Muscle of leg (tissue), 16 donors: ENCODE results near the gene SNRPD3. TPM values are rescaled to one million over a fixed set of nuclear protein-coding genes. Genes with fewer than 3 reads are reported as not detected.
A peak's percentile ranks its signal among the peaks of the same experiment; 100 is the strongest.

Experiments
- DNase-seq: peaks from one replicate; pipeline ENCODE4 v3.0.0; 2013
- H3K27ac ChIP-seq: one replicate; pipeline ENCODE4 v1.5.1; 2013; ENCODE audit warnings: mild to moderate bottlenecking, low read length, control low read depth
- H3K27me3 ChIP-seq: one replicate; pipeline ENCODE4 v1.6.1; 2013; ENCODE audit warnings: low read length; ENCODE audit not compliant: control insufficient read depth, insufficient read depth
- H3K36me3 ChIP-seq: one replicate; pipeline ENCODE4 v1.6.1; 2013; ENCODE audit warnings: low read length; ENCODE audit not compliant: control insufficient read depth, insufficient read depth
- H3K4me1 ChIP-seq: one replicate; pipeline ENCODE4 v1.6.1; 2013; ENCODE audit warnings: low read length; ENCODE audit not compliant: control insufficient read depth, insufficient read depth
- H3K4me3 ChIP-seq: one replicate; pipeline ENCODE4 v1.5.1; 2013; ENCODE audit warnings: low read length, control low read depth
- H3K9me3 ChIP-seq: replicated peaks from 2 replicates; pipeline ENCODE4 v1.6.1; 2013; ENCODE audit warnings: low read depth, low read length; ENCODE audit not compliant: control insufficient read depth
- WGBS: methylation state at CpG from one replicate; pipeline ENCODE4 v1.1.5; 2013; ENCODE audit warnings: missing lambda C conversion rate; ENCODE audit not compliant: insufficient coverage; 5-methylcytosine and 5-hydroxymethylcytosine counted together
- long read RNA-seq, 11 donors: transcript quantifications; one replicate each; lab custom pipeline, GENCODE V29; 2026
- polyA plus RNA-seq, 8 donors: library from polyadenylated mRNA; unstranded; fragments of 120-200 nt; gene quantifications; one replicate each; pipeline versions ENCODE4 v1.2.1 to v1.2.3, GENCODE V29; 2013; ENCODE audit warnings: inconsistent platforms in 1 of 8, low replicate concordance in 1 of 8; ENCODE audit not compliant: insufficient read length in 8 of 8, insufficient read depth in 1 of 8
- total RNA-seq: library from RNA; stranded (reverse); fragments of 120-200 nt; gene quantifications from one replicate; pipeline ENCODE4 v1.2.4, GENCODE V29; 2013

The SNRPD3 gene
- total RNA-seq (102 TPM), polyA plus RNA-seq (100 to 1,000 TPM; 103 to 151 (median 124) TPM)
- long read RNA-seq, donor 1, transcript SNRPD3-201 (4 exons, 1,763 nt): major isoform, 35 of 63 reads
- long read RNA-seq, donor 1, partial matches to known transcripts: 28 of 63 reads
- long read RNA-seq, donor 1, other reads (novel, unspliced or antisense): 0 of 63 reads
- long read RNA-seq, donor 2, transcript SNRPD3-201 (4 exons, 1,763 nt): major isoform, 12 of 12 reads
- long read RNA-seq, donor 2, partial matches to known transcripts: 0 of 12 reads
- long read RNA-seq, donor 2, other reads (novel, unspliced or antisense): 0 of 12 reads
- long read RNA-seq, donor 3, transcript SNRPD3-205 (2 exons, 544 nt): minor isoform, 5 of 64 reads
- long read RNA-seq, donor 3, transcript SNRPD3-201 (4 exons, 1,763 nt): major isoform, 53 of 64 reads
- long read RNA-seq, donor 3, partial matches to known transcripts: 6 of 64 reads
- long read RNA-seq, donor 3, other reads (novel, unspliced or antisense): 0 of 64 reads
- long read RNA-seq, donor 4, transcript SNRPD3-201 (4 exons, 1,763 nt): major isoform, 55 of 63 reads
- long read RNA-seq, donor 4, partial matches to known transcripts: 8 of 63 reads
- long read RNA-seq, donor 4, other reads (novel, unspliced or antisense): 0 of 63 reads
- long read RNA-seq, donor 5, transcript SNRPD3-201 (4 exons, 1,763 nt): major isoform, 173 of 226 reads
- long read RNA-seq, donor 5, partial matches to known transcripts: 44 of 226 reads
- long read RNA-seq, donor 5, other reads (novel, unspliced or antisense): 7 of 226 reads
- long read RNA-seq, donor 6, transcript SNRPD3-201 (4 exons, 1,763 nt): major isoform, 107 of 141 reads
- long read RNA-seq, donor 6, partial matches to known transcripts: 33 of 141 reads
- long read RNA-seq, donor 6, other reads (novel, unspliced or antisense): 0 of 141 reads
- long read RNA-seq, donor 7, transcript SNRPD3-201 (4 exons, 1,763 nt): major isoform, 89 of 131 reads
- long read RNA-seq, donor 7, partial matches to known transcripts: 42 of 131 reads
- long read RNA-seq, donor 7, other reads (novel, unspliced or antisense): 0 of 131 reads
- long read RNA-seq, donor 8, transcript SNRPD3-201 (4 exons, 1,763 nt): major isoform, 63 of 68 reads
- long read RNA-seq, donor 8, partial matches to known transcripts: 5 of 68 reads
- long read RNA-seq, donor 8, other reads (novel, unspliced or antisense): 0 of 68 reads
- long read RNA-seq, donor 9, transcript SNRPD3-201 (4 exons, 1,763 nt): major isoform, 53 of 61 reads
- long read RNA-seq, donor 9, partial matches to known transcripts: 8 of 61 reads
- long read RNA-seq, donor 9, other reads (novel, unspliced or antisense): 0 of 61 reads
- long read RNA-seq, donor 10, transcript SNRPD3-201 (4 exons, 1,763 nt): major isoform, 84 of 113 reads
- long read RNA-seq, donor 10, partial matches to known transcripts: 29 of 113 reads
- long read RNA-seq, donor 10, other reads (novel, unspliced or antisense): 0 of 113 reads
- long read RNA-seq, donor 11, transcript SNRPD3-201 (4 exons, 1,763 nt): major isoform, 55 of 84 reads
- long read RNA-seq, donor 11, partial matches to known transcripts: 23 of 84 reads
- long read RNA-seq, donor 11, other reads (novel, unspliced or antisense): 6 of 84 reads

- no peaks in the 10 kb centered on the region for H3K27me3 ChIP-seq
- H3K9me3 ChIP-seq: no peaks in the 10 kb centered on the region
- WGBS: 1% methylated on average over 44 of the region's 59 CpGs
- peak; percentile 100 for DNase-seq
- peaks cover 45% of the 10 kb centered on the region for H3K36me3 ChIP-seq
- H3K27ac ChIP-seq: peak within 1 kb of the TSS; percentile 100
- peaks cover 37% of the 10 kb centered on the region for H3K4me1 ChIP-seq
- H3K4me3 ChIP-seq: peak within 1 kb of the TSS; percentile 98
Observed at GRCh38 chr22:24555165-24556039, at the start of gene SNRPD3. Gene SNRPD3, plus strand, starts transcription at chr22:24555999. Its CDS starts 1,676 bp downstream, at chr22:24557675.

GRCh38 chr22:24506802-24507438, 48.9 kb upstream of the SNRPD3 start:
- no peak for DNase-seq
- peaks cover 12% of the 10 kb centered on the region for H3K4me1 ChIP-seq
- H3K27me3 ChIP-seq: peaks cover 5% of the 10 kb centered on the region
- H3K9me3 ChIP-seq: no peaks in the 10 kb centered on the region
- H3K27ac ChIP-seq: no peak overlapping the region
- H3K36me3 ChIP-seq: no peaks in the 10 kb centered on the region
- 0% methylated on average over 1 of the region's 6 CpGs for WGBS
- no peak overlapping the region for H3K4me3 ChIP-seq

GRCh38 chr22:24507716-24508115, 48.1 kb upstream of the SNRPD3 start:
- H3K27me3 ChIP-seq: peaks cover 5% of the 10 kb centered on the region
- no peak overlapping the region for H3K4me3 ChIP-seq
- H3K9me3 ChIP-seq: no peaks in the 10 kb centered on the region
- H3K27ac ChIP-seq: no peak overlapping the region
- WGBS: no CpG with 5 or more reads among the region's 7 CpGs
- DNase-seq: no peak
- H3K4me1 ChIP-seq: peaks cover 15% of the 10 kb centered on the region
- no peaks in the 10 kb centered on the region for H3K36me3 ChIP-seq

- peak; percentile 54 for DNase-seq
- Histone ChIP-seq H3K27ac (no peak overlapping the region), H3K4me1 (peaks cover 24% of the 10 kb centered on the region), H3K36me3 (no peaks in the 10 kb centered on the region), H3K4me3 (no peak overlapping the region), H3K27me3 (peaks cover 4% of the 10 kb centered on the region), H3K9me3 (no peaks in the 10 kb centered on the region)
- 50% methylated on average over 7 of the region's 10 CpGs for WGBS
Observed at GRCh38 chr22:24510637-24511625, 44.9 kb upstream of the SNRPD3 start.

GRCh38 chr22:24512043-24512442, 43.8 kb upstream of the SNRPD3 start:
- Histone ChIP-seq H3K27me3 (peaks cover 4% of the 10 kb centered on the region), H3K36me3 (no peaks in the 10 kb centered on the region), H3K4me1 (peaks cover 29% of the 10 kb centered on the region), H3K4me3 (no peak overlapping the region), H3K9me3 (no peaks in the 10 kb centered on the region), H3K27ac (no peak overlapping the region)
- DNase-seq: no peak
- WGBS: 60% methylated on average over 1 of the region's 3 CpGs

GRCh38 chr22:24513378-24514240, 42.2 kb upstream of the SNRPD3 start:
- H3K36me3 ChIP-seq: no peaks in the 10 kb centered on the region
- no peak for DNase-seq
- peaks cover 27% of the 10 kb centered on the region for H3K4me1 ChIP-seq
- H3K27me3 ChIP-seq: no peaks in the 10 kb centered on the region
- 77% methylated on average over 4 of the region's 9 CpGs for WGBS
- H3K4me3 ChIP-seq: no peak overlapping the region
- no peak overlapping the region for H3K27ac ChIP-seq
- no peaks in the 10 kb centered on the region for H3K9me3 ChIP-seq

GRCh38 chr22:24514241-24515026, 41.4 kb upstream of the SNRPD3 start:
- Histone ChIP-seq H3K4me3 (no peak overlapping the region), H3K36me3 (no peaks in the 10 kb centered on the region), H3K27me3 (no peaks in the 10 kb centered on the region), H3K27ac (no peak overlapping the region), H3K9me3 (no peaks in the 10 kb centered on the region), H3K4me1 (peaks cover 29% of the 10 kb centered on the region)
- no peak for DNase-seq
- 68% methylated on average over 4 of the region's 14 CpGs for WGBS
